Karpas-422 (cell line): ENCODE data around the gene RPS6KB1. TPM values are rescaled to one million over a fixed set of nuclear protein-coding genes. Genes with fewer than 3 reads are reported as not detected.
A peak's percentile ranks its signal among the peaks of the same experiment; 100 is the strongest.

ENCODE experiments used
- DNase-seq: peaks from one replicate; pipeline ENCODE4 v3.0.0-alpha.2; 2015
- H2AFZ ChIP-seq: fragments of 200-600 bp; sonication (generic); 2 replicates; pipeline ENCODE4 v1.6.1; 2014; ENCODE audit warnings: antibody characterized with exemption, low read length, mixed read lengths
- H3K27ac ChIP-seq: fragments of 200-600 bp; sonication (generic); 2 replicates; pipeline ENCODE4 v1.5.1; 2014; ENCODE audit warnings: mild to moderate bottlenecking, low read length, moderate library complexity
- H3K27me3 ChIP-seq: fragments of 200-600 bp; sonication (generic); 2 replicates; pipeline ENCODE4 v1.6.1; 2014; ENCODE audit warnings: low read length, mixed read lengths
- H3K36me3 ChIP-seq: fragments of 200-600 bp; sonication (generic); 2 replicates; pipeline ENCODE4 v1.6.1; 2014; ENCODE audit warnings: low read length, mixed read lengths; ENCODE audit not compliant: insufficient read depth
- H3K4me1 ChIP-seq: fragments of 200-600 bp; sonication (generic); 2 replicates; pipeline ENCODE4 v1.6.1; 2014; ENCODE audit warnings: mild to moderate bottlenecking, low read length, mixed read lengths
- H3K4me2 ChIP-seq: fragments of 200-600 bp; sonication (generic); 2 replicates; pipeline ENCODE4 v1.6.1; 2014; ENCODE audit warnings: low read length, low read depth, mild to moderate bottlenecking; ENCODE audit not compliant: poor library complexity, severe bottlenecking
- H3K4me3 ChIP-seq: fragments of 200-600 bp; sonication (generic); 2 replicates; pipeline ENCODE4 v1.5.1; 2014; ENCODE audit warnings: mild to moderate bottlenecking, antibody characterized with exemption, low read length, mixed read lengths
- H3K79me2 ChIP-seq: fragments of 200-600 bp; sonication (generic); 2 replicates; pipeline ENCODE4 v1.6.1; 2014; ENCODE audit warnings: mild to moderate bottlenecking, low read length, mixed read lengths
- H3K9ac ChIP-seq: fragments of 200-600 bp; sonication (generic); 2 replicates; pipeline ENCODE4 v1.6.0; 2014; ENCODE audit warnings: low read length
- H3K9me2 ChIP-seq: fragments of 200-600 bp; sonication (generic), shearing (Covaris generic); replicated peaks from 2 replicates; pipeline ENCODE4 v1.6.0; 2014; ENCODE audit warnings: mild to moderate bottlenecking, low read length, moderate library complexity; ENCODE audit not compliant: insufficient read depth
- H3K9me3 ChIP-seq: fragments of 300-700, 200-600 bp; sonication (generic); 2 replicates; pipeline ENCODE4 v1.6.1; 2014; ENCODE audit warnings: low read length, mixed read lengths
- H4K20me1 ChIP-seq: fragments of 200-600 bp; sonication (generic); 2 replicates; pipeline ENCODE4 v1.6.1; 2014; ENCODE audit warnings: mild to moderate bottlenecking, antibody characterized with exemption, low read length, low read depth; ENCODE audit not compliant: insufficient read depth
- total RNA-seq: library from RNA; depleted of rRNA; stranded (reverse); fragments of >200 nt; shearing (Covaris generic); gene quantifications from 2 replicates; pipeline ENCODE4 v1.2.3, GENCODE V29; 2014; ENCODE audit warnings: low replicate concordance

RPS6KB1 gene
- total RNA-seq, 1 experiment from 2014 or later, result 22.8 TPM

GRCh38 chr17:59877965-59878364 is 15.0 kb upstream of the RPS6KB1 start:
- no peaks in the 10 kb centered on the region for H3K9me2 ChIP-seq
- no peak overlapping the region for H3K4me3 ChIP-seq
- no peak overlapping the region for H3K27ac ChIP-seq
- H3K9me3 ChIP-seq, result no peaks in the 10 kb centered on the region
- peaks cover 8% of the 10 kb centered on the region; the same call in 1 of the 2 replicates for H3K36me3 ChIP-seq
- H4K20me1 ChIP-seq, result no peaks in the 10 kb centered on the region
- no peaks in the 10 kb centered on the region for H3K4me1 ChIP-seq
- H3K4me2 ChIP-seq, result no peak overlapping the region
- H3K9ac ChIP-seq, result no peak overlapping the region
- H2AFZ ChIP-seq, result no peak overlapping the region
- no peak for DNase-seq
- no peaks in the 10 kb centered on the region for H3K79me2 ChIP-seq
- no peaks in the 10 kb centered on the region for H3K27me3 ChIP-seq

GRCh38 chr17:59878624-59879023 is 14.3 kb upstream of the RPS6KB1 start:
- DNase-seq, result no peak
- Histone ChIP-seq H3K27me3 (no peaks in the 10 kb centered on the region), H4K20me1 (no peaks in the 10 kb centered on the region), H3K9ac (no peak overlapping the region), H3K4me2 (no peak overlapping the region), H3K79me2 (no peaks in the 10 kb centered on the region), H3K9me2 (no peaks in the 10 kb centered on the region), H3K36me3 (peaks cover 8% of the 10 kb centered on the region; the same call in 1 of the 2 replicates), H2AFZ (no peak overlapping the region), H3K27ac (no peak overlapping the region), H3K4me3 (no peak overlapping the region), H3K4me1 (no peaks in the 10 kb centered on the region), H3K9me3 (no peaks in the 10 kb centered on the region)

GRCh38 chr17:59884861-59885260 is 8.1 kb upstream of the RPS6KB1 start:
- H3K36me3 ChIP-seq, result peaks cover 5% of the 10 kb centered on the region; the same call in 1 of the 2 replicates
- no peak for DNase-seq
- no peaks in the 10 kb centered on the region for H4K20me1 ChIP-seq
- no peak overlapping the region for H3K4me2 ChIP-seq
- no peaks in the 10 kb centered on the region for H3K27me3 ChIP-seq
- H3K9me3 ChIP-seq, result no peaks in the 10 kb centered on the region
- H3K9me2 ChIP-seq, result no peaks in the 10 kb centered on the region
- H3K4me3 ChIP-seq, result no peak overlapping the region
- no peak overlapping the region for H3K9ac ChIP-seq
- no peaks in the 10 kb centered on the region for H3K4me1 ChIP-seq
- no peak overlapping the region for H3K27ac ChIP-seq
- peaks cover 3% of the 10 kb centered on the region; the same call in 1 of the 2 replicates for H3K79me2 ChIP-seq
- no peak overlapping the region for H2AFZ ChIP-seq

GRCh38 chr17:59888145-59888750 is 4.7 kb upstream of the RPS6KB1 start:
- Histone ChIP-seq H3K4me2 (no peak overlapping the region), H3K36me3 (peaks cover 5% of the 10 kb centered on the region; the same call in 1 of the 2 replicates), H2AFZ (no peak overlapping the region)

GRCh38 chr17:59890720-59891119 is 2.2 kb upstream of the RPS6KB1 start:
- H3K36me3 ChIP-seq, result peaks cover 4% of the 10 kb centered on the region; the same call in 1 of the 2 replicates
- no peak overlapping the region for H3K4me3 ChIP-seq
- H3K9ac ChIP-seq, result no peak overlapping the region
- peaks cover 13% of the 10 kb centered on the region; the same call in 1 of the 2 replicates for H4K20me1 ChIP-seq
- peaks cover 47% of the 10 kb centered on the region for H3K79me2 ChIP-seq
- peaks cover 21% of the 10 kb centered on the region for H3K4me1 ChIP-seq
- no peaks in the 10 kb centered on the region for H3K27me3 ChIP-seq
- no peak for DNase-seq
- H3K4me2 ChIP-seq, result no peak overlapping the region
- H3K9me2 ChIP-seq, result no peaks in the 10 kb centered on the region
- no peaks in the 10 kb centered on the region for H3K9me3 ChIP-seq
- no peak overlapping the region for H2AFZ ChIP-seq
- H3K27ac ChIP-seq, result no peak overlapping the region

More at GRCh38 chr17:59888145-59888750, 4.7 kb upstream of the RPS6KB1 start:
- Histone ChIP-seq H3K79me2 (peaks cover 27% of the 10 kb centered on the region), H3K4me3 (no peak overlapping the region), H3K9me2 (no peaks in the 10 kb centered on the region), H3K4me1 (peaks cover 11% of the 10 kb centered on the region), H3K9me3 (no peaks in the 10 kb centered on the region), H3K27ac (no peak overlapping the region), H3K9ac (no peak overlapping the region), H4K20me1 (no peaks in the 10 kb centered on the region), H3K27me3 (no peaks in the 10 kb centered on the region)
- no peak for DNase-seq

- Histone ChIP-seq H3K4me3 (peak overlapping the region; percentile 85), H4K20me1 (peaks cover 14% of the 10 kb centered on the region; the same call in 1 of the 2 replicates), H3K9ac (peak overlapping the region; percentile 94), H3K27ac (peak overlapping the region; percentile 54), H3K9me2 (no peaks in the 10 kb centered on the region), H3K79me2 (peaks cover 64% of the 10 kb centered on the region), H3K4me2 (peak overlapping the region; percentile 74), H2AFZ (peak overlapping the region; percentile 93), H3K4me1 (peaks cover 21% of the 10 kb centered on the region), H3K36me3 (no peaks in the 10 kb centered on the region), H3K27me3 (no peaks in the 10 kb centered on the region), H3K9me3 (no peaks in the 10 kb centered on the region)
- DNase-seq, result no peak
These were observed 534 bp upstream of the RPS6KB1 start for GRCh38 chr17:59892251-59892923.

- Histone ChIP-seq H3K4me3 (peak overlapping the region; percentile 85), H3K9me3 (no peaks in the 10 kb centered on the region), H3K27ac (peak overlapping the region; percentile 74; the same call in 1 of the 2 replicates), H3K27me3 (no peaks in the 10 kb centered on the region), H4K20me1 (peaks cover 14% of the 10 kb centered on the region; the same call in 1 of the 2 replicates), H3K79me2 (peaks cover 76% of the 10 kb centered on the region), H3K9me2 (no peaks in the 10 kb centered on the region), H3K4me2 (peak overlapping the region; percentile 89), H3K36me3 (no peaks in the 10 kb centered on the region), H3K4me1 (peaks cover 21% of the 10 kb centered on the region), H2AFZ (peak overlapping the region; percentile 86; the same call in 1 of the 2 replicates), H3K9ac (peak overlapping the region; percentile 94)
- no peak for DNase-seq
These were observed 767 bp downstream of the RPS6KB1 start for GRCh38 chr17:59893676-59894100.

- H4K20me1 ChIP-seq, result peaks cover 14% of the 10 kb centered on the region; the same call in 1 of the 2 replicates
These were observed 4.2 kb downstream of the RPS6KB1 start for GRCh38 chr17:59897090-59897489.

More at GRCh38 chr17:59897090-59897489, 4.2 kb downstream of the RPS6KB1 start:
- Histone ChIP-seq H3K27me3 (no peaks in the 10 kb centered on the region), H3K27ac (no peak overlapping the region), H3K9ac (no peak overlapping the region), H3K4me2 (no peak overlapping the region), H3K4me3 (no peak overlapping the region), H2AFZ (no peak overlapping the region), H3K36me3 (no peaks in the 10 kb centered on the region), H3K9me3 (no peaks in the 10 kb centered on the region), H3K4me1 (peaks cover 12% of the 10 kb centered on the region), H3K9me2 (no peaks in the 10 kb centered on the region), H3K79me2 (peaks cover 90% of the 10 kb centered on the region)
- DNase-seq, result no peak
